Measurements from ENCODE around the gene DNAJC6. TPM values are rescaled to one million over a fixed set of nuclear protein-coding genes. Genes with fewer than 3 reads are reported as not detected.
A peak's percentile ranks its signal among the peaks of the same experiment; 100 is the strongest.

DNAJC6 gene
- total and polyA plus RNA-seq, 2 of the 13 experiments (the other 11 are each of a cell fraction or from before 2014, with no cell fraction given), result 1.0 to 1.6 TPM

DNA sequence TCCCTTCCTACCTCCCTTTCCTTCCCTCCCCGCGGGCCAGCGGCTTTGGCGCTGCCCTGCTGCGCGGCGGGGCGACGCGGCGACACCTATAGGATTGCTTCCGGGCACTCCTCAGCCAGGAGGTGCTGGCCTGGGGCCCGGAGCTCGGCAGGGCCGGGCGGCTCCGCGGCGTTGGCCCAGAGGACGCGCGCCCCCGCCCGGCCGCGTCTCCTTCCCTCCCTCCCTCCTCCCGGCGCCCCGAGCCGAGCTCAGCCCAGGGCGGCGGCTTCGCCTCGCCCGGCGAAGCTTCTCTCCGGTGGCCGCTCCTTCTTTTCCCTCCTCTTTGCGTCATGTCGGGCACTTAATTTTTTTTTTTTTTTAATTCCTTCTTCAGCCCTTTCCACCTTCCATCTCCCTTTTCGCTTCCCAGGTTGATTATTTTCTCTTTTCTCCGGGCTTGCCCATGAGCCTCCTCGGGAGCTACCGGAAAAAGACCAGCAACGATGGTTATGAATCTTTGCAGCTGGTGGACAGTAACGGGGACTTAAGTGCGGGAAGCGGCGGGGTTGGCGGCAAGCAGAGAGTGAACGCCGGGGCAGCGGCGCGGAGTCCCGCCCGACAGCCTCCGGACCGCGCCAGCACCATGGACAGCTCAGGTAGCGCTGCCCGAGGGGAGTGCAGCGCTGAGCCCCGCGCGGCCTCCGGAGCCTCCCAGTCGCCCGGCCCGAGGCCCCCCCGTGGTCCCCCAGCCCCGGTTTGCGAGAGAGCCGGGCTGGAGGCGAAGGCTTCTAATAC is at the start of gene DNAJC6 (continued):
- TF ChIP-seq CSRNP1 (CRISPR knock-in tag; IDR thresholded peaks at IDR 0.05), result peak; percentile 59; the same call in 1 of the 2 replicates
- TF ChIP-seq KLF16 (CRISPR knock-in tag; IDR thresholded peaks at IDR 0.05), result peak in 1 of 2 experiments; percentile 95; a peak in 2 of 4 replicates
- TF ChIP-seq ZFAT (CRISPR knock-in tag; conservative IDR thresholded peaks at IDR 0.05), result peak; percentile 87; the same call in 1 of the 2 replicates
- TF ChIP-seq, protein P1, sequence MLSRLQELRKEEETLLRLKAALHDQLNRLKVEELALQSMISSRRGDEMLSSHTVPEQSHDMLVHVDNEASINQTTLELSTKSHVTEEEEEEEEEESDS (CRISPR knock-in tag; IDR thresholded peaks at IDR 0.05; ENCODE audit: borderline replicate concordance), result no peak
- no peak for TF ChIP-seq MIER3 (CRISPR knock-in tag; IDR thresholded peaks at IDR 0.05; ENCODE audit: borderline replicate concordance)
- TF ChIP-seq HHEX (CRISPR knock-in tag; IDR thresholded peaks at IDR 0.05), result no peak
- TF ChIP-seq ZNF256 (CRISPR knock-in tag; conservative IDR thresholded peaks at IDR 0.05), result peak; percentile 97
- TF ChIP-seq ZKSCAN8 (CRISPR knock-in tag; IDR thresholded peaks at IDR 0.05; ENCODE audit: borderline replicate concordance), result no peak
- peak; percentile 98 for TF ChIP-seq MIER2 (CRISPR knock-in tag; IDR thresholded peaks at IDR 0.05)
- peak in 1 of 2 experiments; percentile 56; a peak in 2 of 4 replicates for TF ChIP-seq ATF4 (CRISPR knock-in tag; IDR thresholded peaks at IDR 0.05)
- peak; percentile 92 for TF ChIP-seq ZBTB26 (CRISPR knock-in tag; IDR thresholded peaks at IDR 0.05; ENCODE audit: borderline replicate concordance)
- TF ChIP-seq ESRRA (CRISPR knock-in tag; IDR thresholded peaks at IDR 0.05; ENCODE audit: low read depth), result no peak
- TF ChIP-seq ETV6 (CRISPR knock-in tag; conservative IDR thresholded peaks at IDR 0.05), result peak; percentile 94
- TF ChIP-seq ASH2L (IDR thresholded peaks at IDR 0.05; ENCODE audit: insufficient read length, low read depth, low read length), result no peak
- TF ChIP-seq ARNT (IDR thresholded peaks at IDR 0.05), result no peak
- TF ChIP-seq TBX3 (IDR thresholded peaks at IDR 0.05; ENCODE audit: borderline replicate concordance), result no peak
- no peak for TF ChIP-seq RBM22 (optimal IDR thresholded peaks at IDR 0.05; ENCODE audit: low read length)
- no peak for TF ChIP-seq ELK4 (CRISPR knock-in tag; IDR thresholded peaks at IDR 0.05; ENCODE audit: borderline replicate concordance)
- peak; percentile 90 for TF ChIP-seq TGIF2 (CRISPR knock-in tag; IDR thresholded peaks at IDR 0.05)
- TF ChIP-seq ZNF629 (CRISPR knock-in tag; conservative IDR thresholded peaks at IDR 0.05), result peak; percentile 57
- no peak for TF ChIP-seq ZFP62 (CRISPR knock-in tag; IDR thresholded peaks at IDR 0.05)
- peak; percentile 80 for TF ChIP-seq ZNF782 (CRISPR knock-in tag; IDR thresholded peaks at IDR 0.05; ENCODE audit: borderline replicate concordance)
- TF ChIP-seq TEAD2 (CRISPR knock-in tag; IDR thresholded peaks at IDR 0.05), result no peak
- TF ChIP-seq MAZ (IDR thresholded peaks at IDR 0.05; ENCODE audit: borderline replicate concordance, low read depth, low read length), result no peak
- peak; percentile 98 for TF ChIP-seq MAZ (CRISPR knock-in tag; IDR thresholded peaks at IDR 0.05; ENCODE audit: low read depth)
